ENCODE data around the gene TCF12.
A peak's percentile ranks its signal among the peaks of the same experiment; 100 is the strongest.
"Not testable (repeated sequence)": the region's sequence is repeated elsewhere in the genome, so short reads cannot be mapped to it uniquely, and the experiment has no call there.

The TCF12 gene

GRCh38 chr15:56915888-56916287, 2.6 kb upstream of the TCF12 start:
- no peak for DNase-seq (ENCODE audit: low spot score)

- DNase-seq (ENCODE audit: low spot score), result no peak
Observed at GRCh38 chr15:56916825-56917477, 1.5 kb upstream of the TCF12 start.

GRCh38 chr15:56917652-56918045, 795 bp upstream of the TCF12 start:
- no peak for DNase-seq (ENCODE audit: low spot score)

DNA sequence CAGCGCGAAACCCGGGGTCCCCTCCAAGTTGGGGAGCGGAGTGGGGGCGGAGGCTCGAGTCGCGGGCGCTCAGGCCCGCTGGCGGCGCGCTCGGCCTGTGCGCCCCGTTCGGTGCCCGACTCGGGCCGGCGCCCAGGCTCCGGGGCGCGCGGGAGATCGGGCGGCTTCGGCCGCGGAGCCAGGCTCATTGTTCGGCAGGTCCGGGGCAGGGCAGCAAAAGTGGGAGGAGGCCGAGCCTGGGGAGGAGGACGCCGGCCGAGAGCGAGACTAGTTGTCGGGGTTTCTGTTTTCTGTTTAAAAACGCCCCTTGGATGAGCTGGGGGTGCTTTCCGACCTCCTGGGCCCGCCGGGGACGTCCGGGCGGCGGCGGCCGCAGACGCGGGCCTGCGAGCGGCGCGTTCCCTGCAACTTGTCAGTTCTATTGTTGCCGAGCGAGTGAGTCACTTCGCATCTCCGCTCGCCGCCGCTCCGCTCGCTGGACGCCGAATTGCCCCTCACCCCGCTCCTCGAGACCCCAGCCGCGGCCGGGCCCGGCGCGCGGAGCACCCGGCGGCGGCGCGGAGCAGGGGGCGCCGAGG, 676 bp downstream of the TCF12 start:
- DNase-seq (ENCODE audit: low spot score), result peak; percentile 55

DNA sequence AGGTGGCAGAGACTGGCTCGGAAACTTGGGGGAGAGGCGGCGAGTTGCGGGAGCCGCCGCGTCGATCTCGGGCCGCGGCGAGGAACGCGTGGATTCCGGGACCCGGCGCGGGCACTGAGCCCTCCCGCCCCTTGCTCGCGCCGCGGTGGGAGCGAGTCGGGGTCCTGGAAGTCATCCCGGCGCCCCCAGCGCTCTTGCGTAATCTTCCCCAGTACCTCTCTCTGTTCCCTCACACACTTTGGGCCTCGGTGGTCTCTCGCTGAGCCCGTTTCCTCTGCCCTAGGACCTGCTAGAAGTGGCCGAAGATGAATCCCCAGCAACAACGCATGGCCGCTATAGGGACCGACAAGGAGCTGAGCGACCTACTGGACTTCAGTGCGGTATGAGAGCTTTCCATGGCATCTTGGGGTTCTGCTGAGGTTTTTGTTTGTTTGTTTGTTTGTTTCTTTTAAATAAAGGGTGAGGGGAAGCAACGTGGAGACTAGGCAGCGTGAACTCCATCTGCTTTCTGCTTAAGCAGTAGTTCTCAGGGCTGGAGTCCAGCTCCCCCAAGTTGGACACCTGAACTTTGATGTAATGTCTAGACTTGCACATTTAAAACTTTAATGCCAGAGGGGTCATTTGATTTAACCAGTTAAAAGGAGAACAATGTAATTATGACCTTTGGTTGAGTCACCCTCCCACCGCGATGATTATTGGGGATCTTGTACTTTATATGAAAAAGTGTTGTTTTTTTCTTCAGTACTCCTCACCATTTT, 1.3 kb downstream of the TCF12 start:
- DNase-seq (ENCODE audit: low spot score), result peak; percentile 49

DNA sequence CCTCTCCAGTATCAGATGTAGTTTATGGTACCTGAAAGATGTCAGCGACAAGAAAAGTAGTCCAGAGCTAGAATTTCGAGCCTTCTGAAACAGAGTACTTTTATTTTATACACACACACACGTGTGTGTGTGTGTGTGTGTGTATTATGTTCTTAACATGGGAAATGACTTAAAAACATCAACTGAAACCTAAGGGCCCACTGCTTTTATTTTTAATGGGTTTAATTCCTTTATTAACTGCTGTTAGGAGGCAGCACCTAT, 1.9 kb downstream of the TCF12 start:
- DNase-seq (ENCODE audit: low spot score), result no peak

DNA sequence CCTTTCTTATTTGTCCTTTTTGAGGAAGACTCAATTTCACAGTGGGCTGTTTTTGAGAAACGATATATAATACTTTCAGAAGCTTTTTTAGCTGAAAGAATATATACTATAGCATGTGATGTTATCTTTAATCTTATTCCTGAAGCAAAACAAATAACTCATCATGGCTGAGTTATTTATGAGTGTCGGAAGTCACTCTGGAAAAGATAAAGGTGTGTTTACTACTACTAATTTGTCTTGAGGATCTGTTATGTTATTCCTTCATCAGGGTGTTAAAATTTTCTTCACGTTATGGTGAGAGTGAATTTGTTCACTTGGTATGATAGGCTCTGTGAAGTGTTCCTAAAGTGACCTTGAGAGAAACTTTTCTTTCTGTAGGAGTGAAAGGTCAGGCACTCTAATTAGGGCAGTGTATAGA, 4.7 kb downstream of the TCF12 start:
- DNase-seq (ENCODE audit: low spot score), result no peak

DNA sequence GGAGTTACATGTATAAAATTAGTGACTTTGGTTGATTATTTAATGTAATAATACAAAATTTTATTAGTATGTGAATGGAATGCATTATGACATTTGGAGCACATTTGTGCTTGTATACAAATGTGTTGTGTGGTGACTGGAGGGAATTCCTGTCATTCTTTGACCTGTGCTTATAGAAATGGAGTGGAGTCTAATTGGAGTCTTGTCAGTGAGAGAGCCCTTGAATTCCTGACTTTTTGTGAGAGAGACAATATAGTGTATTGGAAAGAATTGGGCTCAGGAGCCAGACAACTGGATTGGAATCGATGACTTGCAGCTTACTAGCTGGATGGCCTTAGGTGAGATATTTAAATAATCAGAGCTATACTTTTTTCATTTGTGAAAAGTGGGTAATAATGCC, 9.4 kb downstream of the TCF12 start:
- no peak for DNase-seq (ENCODE audit: low spot score)

GRCh38 chr15:56929399-56929798, 11.0 kb downstream of the TCF12 start:
- no peak for DNase-seq (ENCODE audit: low spot score)

DNA sequence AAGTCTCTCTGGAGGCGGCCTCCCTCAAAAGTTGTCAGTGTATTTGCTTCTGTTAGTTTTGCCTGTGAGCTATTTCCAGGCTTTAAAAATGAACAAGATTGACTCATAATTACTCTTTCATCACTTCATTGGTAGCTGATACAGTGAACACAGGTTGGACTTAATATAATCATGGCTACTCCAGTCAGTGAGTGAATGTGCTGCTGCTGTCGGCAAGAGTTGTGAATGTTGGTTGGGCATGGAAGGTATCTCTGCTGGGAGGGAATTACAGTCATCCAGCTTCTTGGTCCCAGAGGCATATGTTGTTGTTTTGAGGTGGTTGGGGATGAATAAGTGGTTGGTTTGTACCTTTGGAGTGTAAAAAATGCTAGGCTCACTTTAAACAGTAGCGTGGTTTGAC, 11.5 kb downstream of the TCF12 start:
- DNase-seq (ENCODE audit: low spot score), result no peak

DNA sequence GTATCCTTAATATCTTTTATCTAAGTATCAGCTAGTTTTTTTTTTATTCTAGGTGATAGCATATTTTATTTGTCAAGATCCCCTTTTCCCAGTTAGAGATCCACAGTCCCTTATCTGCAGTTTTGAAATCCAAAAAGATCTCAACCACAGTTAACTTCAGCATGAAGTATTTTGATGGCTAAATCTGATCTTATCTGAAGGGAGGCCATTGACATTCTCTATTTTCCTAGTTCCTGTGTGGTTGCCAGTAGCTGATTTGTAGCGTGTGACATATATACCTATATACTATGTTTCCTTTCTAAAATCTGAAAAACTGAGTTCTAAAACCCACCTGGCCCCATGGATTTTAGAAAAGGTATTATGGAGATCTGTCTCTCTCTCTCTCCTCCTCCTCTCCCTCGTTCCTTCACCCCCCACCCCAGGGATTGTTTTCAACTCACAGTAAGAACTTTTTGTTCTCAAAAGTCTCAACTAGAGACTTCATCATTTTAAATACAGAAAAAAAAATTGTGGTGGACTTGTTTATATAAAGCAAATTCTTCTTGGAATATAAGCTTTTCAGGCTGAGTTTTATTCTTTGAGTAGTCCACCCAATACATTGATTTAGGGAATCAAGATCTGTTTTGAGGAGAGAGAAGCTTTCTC, 12.3 kb downstream of the TCF12 start:
- no peak for DNase-seq (ENCODE audit: low spot score)

- DNase-seq (ENCODE audit: low spot score), result no peak
Observed at GRCh38 chr15:56931639-56932508, 13.4 kb downstream of the TCF12 start.

- not testable (repeated sequence) for DNase-seq (ENCODE audit: low spot score)
Observed at GRCh38 chr15:56932509-56932868, 14.0 kb downstream of the TCF12 start.

DNA sequence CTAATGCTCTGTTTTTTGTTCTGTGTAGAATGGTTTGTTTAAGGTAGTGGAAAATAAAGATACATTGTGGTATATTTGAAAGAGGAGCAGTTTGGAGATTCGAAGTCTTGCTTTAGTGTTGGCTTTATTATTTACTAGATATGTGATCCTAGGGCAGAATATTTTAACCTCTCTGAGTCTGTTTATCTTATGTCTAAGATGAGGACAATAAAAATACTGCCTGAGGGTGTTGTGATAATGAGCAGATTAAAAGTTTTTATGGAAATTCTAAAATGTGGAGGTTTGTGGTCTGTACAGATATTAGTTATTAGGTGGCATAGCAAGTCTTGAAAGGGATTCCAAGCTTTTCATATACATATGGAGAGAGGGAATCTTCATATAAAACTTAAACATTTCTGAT, 15.0 kb downstream of the TCF12 start:
- DNase-seq (ENCODE audit: low spot score), result no peak

DNA sequence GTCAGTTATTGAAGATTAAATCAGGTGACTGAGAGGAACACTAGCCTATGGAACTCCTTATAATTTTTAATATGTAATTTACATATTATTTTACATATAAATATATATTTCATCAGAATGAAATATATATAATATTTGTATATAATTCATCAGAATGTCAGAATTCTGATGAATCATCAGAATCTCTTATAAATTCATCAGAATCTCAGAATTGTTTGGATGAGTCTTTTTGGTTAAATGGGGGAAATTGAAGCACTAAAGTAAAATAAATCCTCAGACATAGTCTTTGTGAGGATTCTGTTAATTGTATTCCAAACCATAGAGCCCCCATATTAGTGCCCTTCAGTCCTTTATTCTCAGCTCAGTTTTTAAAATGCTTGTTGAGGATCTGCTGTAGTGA, 15.4 kb downstream of the TCF12 start:
- DNase-seq (ENCODE audit: low spot score), result no peak

DNA sequence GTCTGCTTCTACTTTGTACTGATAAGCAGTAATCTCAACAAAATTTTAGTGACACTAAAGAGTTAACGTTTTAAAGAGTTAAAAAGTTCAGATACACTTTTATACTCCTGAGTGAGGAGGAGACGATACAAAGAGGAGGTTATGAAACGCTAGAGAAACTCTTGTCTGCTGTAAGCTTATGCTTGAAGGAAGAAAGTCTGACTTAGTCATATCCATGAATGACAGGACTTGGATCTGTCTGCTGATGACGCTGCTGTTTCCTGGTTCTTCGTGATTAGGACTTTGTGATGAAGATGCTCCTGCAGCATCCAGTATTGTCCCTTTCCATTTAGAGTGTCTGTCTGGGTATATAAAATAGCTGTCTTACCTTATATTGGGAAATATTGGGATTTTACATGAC, 15.8 kb downstream of the TCF12 start:
- no peak for DNase-seq (ENCODE audit: low spot score)

DNA sequence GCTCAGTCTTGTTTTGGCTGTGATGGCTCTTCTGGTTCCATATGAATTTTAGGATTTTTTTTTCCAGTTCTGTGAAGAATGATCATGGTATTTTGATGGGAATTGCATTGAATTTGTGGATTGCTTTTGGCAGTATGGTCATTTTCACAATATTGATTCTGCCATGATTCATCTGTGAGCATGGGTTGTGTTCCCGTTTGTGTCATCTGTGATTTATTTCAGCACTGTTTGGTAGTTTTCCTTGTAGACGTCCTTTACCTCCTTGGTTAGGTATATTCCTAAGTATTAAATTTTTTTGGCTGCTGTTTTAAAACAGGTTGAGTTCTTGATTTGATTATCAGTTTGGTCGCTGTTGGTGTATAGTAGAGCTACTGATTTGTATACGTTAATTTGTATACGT, 18.5 kb downstream of the TCF12 start:
- DNase-seq (ENCODE audit: low spot score), result no peak

DNA sequence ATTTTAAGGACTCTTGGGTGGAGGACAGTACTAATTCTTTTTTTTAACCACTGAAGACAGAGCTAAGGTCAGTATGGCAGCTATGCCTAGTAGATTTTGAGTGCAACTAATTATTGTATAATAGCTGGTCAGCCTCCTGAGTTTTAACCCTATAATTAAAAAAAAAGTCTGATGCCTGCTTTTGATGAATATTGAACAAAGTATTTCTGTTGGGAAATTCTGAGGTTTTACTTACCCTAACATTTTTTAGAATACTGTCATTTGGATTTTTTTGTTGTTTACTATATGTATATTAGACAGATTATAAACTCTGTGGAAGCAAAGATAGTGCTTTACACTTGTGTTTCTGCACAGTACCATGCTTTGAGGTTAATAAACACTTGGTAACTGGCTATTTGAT, 20.8 kb downstream of the TCF12 start:
- no peak for DNase-seq (ENCODE audit: low spot score)

GRCh38 chr15:56940388-56940787, 21.9 kb downstream of the TCF12 start:
- no peak for DNase-seq (ENCODE audit: low spot score)

GRCh38 chr15:56942118-56942517, 23.7 kb downstream of the TCF12 start:
- DNase-seq (ENCODE audit: low spot score), result no peak

DNA sequence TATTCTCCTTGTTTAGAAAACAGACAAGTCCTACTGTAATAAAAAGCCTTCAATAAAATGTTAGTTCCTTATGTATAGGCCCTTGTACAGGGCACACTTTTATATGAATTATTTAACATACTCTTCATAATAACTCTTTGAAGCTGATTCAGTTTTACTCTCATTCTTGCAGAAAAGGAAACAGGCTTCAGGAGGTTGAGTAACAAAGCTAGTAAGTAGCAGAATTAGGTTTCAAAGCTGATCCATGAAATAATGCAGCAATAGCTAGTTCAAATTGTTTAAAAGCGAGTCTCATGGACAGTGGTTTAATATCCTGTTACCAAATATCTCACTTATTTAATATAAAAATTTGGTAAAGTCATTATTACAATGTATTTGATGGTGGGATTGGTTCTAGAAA, 25.0 kb downstream of the TCF12 start:
- no peak for DNase-seq (ENCODE audit: low spot score)

DNA sequence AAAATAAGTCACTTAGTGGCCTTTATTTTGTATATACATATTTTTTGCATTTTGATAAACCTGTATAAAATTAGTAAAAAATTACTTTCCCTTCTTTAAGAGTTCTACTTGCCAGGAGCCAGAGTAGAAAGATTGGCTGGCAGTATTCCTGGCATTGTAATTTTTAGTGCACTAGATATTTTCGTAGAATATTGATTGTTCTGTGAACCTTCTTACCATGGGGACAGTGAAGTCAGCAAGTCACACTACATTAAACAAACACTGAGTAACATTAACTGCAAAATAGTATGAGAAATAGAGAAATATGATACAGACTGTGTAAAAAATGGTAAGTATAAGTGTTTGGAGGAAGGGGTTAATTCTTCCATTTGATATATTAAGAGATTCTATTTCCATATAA, 26.0 kb downstream of the TCF12 start:
- no peak for DNase-seq (ENCODE audit: low spot score)
